Activated naive CD8-positive, alpha-beta T cell treated with anti-CD3 and anti-CD28 coated beads, Interleukin-2, amount 50 U/mL, for 16 hours (primary cell): ENCODE data around the gene TAS2R50.
"Not testable (repeated sequence)": the region's sequence is repeated elsewhere in the genome, so short reads cannot be mapped to it uniquely, and the experiment has no call there.

Experiments
- DNase-seq: peaks from one replicate; pipeline ENCODE4 v3.0.0-alpha.2; 2020; ENCODE audit warnings: low read depth, low spot score

The TAS2R50 gene, protein sequence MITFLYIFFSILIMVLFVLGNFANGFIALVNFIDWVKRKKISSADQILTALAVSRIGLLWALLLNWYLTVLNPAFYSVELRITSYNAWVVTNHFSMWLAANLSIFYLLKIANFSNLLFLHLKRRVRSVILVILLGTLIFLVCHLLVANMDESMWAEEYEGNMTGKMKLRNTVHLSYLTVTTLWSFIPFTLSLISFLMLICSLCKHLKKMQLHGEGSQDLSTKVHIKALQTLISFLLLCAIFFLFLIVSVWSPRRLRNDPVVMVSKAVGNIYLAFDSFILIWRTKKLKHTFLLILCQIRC

DNA sequence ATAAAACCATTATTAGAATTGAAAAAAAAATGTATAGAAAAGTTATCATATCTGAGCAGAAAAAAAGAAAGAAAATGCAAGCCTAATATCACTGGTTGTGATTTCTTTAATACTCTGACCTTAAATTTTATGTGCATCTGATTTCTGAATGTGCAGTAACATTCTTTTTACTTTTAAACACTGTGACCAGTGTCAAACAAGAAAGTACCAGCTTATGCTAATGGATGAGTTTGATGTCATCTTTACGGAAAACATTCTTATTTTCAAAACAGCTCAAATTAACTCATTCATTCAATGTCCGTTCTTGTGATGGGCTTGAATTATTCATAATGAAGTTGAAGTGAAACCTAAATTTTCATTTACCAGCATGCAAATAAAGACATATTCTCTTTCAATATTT lies at the start of gene TAS2R50:
Gene TAS2R50, minus strand, starts transcription at position 101 of the 400 bp plus-strand sequence. Its CDS starts 52 bp downstream, at position 49.
- no peak for DNase-seq

DNA sequence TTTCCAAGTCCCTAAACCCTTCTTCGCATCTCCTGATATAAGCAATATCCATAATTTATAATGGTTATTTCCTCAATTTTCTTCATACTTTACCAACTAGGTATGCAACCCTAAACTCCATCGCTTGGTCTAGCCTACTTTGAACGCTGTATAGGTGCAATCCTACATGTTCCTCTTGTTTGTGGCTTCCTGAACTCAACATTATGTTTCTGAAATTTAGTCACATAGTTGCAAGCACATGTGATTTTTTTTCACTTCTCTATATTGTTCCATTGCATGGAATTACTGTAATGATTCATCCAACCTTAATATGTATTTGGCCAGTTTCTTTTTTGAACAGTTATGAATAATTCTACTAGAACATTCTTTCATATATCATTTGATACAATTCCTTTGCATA lies 47.2 kb upstream of the TAS2R50 start:
- DNase-seq = not testable (repeated sequence)

DNA sequence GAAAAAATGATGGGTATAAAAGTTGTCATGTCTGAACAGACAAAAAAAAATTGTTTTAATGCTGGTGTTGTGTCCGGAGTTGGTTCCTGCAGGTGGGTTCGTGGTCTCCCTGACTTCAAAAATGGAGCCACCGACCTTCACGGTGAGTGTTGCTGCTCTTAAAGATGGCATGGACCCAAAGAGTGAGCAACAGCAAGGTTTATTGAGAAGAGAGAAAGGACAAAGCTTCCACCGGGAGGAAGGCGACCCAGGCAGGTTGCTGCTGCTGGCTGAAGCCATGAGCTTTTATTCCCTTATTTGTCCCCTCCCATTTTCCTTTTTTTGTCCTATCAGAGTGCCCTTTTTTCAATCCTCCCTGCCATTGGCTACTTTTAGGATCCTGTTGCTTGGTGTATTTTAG lies 44.6 kb upstream of the TAS2R50 start, which contains the start of gene TAS2R31:
Gene TAS2R31, minus strand, starts transcription at position 101 of the 400 bp plus-strand sequence. Its CDS starts 72 bp downstream, at position 29.
- no peak for DNase-seq

DNA sequence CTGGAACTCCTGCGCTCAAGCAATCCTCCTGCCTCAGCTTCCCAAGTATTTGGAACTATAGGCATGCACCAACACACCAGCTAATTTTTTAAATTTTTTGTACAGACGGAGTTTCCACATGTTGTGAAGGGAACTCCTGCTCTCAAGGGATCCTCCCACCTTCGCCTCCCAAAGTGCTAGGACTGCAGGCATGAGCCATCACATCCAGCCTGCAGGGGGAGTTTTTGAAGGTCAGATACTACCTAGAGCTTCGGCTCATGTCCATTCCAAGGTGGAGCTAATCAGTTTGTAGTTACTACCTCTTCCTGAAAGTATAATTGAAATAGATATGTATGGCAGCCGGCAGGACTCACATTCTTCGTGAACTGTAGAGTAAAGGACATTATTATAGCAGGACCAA lies 39.4 kb upstream of the TAS2R50 start:
- no peak for DNase-seq

DNA sequence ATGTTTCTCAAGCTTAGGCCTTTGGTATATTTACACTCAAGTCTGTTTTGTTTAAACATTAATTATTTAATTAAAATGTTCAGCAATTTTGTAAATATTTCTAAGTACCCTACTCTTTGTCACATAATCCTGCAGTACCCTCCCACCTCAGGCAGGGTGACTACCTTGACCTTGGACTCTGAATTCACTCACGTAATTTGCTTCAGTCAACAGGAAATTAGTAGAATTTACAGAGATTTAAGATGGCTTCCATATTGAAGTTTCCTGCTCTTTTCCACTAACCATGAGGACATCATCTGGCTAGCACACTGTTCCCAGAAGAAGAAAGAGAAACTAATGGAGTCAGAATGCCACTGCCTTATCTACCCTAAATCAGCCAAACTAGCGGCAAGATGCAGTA lies 36.7 kb upstream of the TAS2R50 start:
- DNase-seq = no peak

DNA sequence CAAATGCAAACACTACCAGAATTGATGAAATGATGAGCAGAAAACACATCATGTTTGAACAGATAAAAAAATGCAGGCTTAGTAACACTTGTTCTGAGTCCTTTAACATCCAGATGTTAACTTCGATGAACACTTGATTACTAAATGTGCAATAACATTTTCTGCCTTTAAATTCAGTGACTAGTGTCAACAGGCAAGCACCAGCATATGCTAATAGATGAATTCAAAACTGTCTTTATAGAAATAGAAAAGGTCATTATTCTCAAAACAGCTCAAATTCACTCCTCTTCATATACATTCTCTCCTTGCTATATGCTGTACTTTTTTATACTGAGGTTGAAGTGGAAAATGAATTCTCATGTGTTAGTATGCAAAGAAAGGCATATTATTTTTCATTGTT lies 35.8 kb upstream of the TAS2R50 start, which contains the start of gene TAS2R19:
Gene TAS2R19, minus strand, starts transcription at position 101 of the 400 bp plus-strand sequence. Its CDS starts 49 bp downstream, at position 52.
- DNase-seq = no peak

DNA sequence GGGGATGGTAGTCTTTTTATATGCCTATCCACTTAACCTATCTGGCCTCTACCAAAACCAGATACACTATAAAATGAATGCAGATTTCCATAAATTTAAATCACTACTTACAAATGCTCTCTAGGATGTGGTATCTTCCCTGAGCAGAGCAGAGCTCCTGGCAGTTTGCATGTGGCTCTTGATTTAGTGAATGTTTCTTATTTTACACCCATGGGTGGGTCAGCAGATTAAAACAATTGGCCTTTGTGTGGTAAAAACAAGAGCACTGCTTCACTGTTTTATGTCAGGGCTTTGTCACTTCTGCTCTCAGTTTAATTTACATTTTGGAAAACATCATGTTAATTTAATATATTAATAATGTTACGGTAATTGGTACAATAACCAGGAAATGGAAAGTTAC lies 30.2 kb upstream of the TAS2R50 start:
- no peak for DNase-seq

DNA sequence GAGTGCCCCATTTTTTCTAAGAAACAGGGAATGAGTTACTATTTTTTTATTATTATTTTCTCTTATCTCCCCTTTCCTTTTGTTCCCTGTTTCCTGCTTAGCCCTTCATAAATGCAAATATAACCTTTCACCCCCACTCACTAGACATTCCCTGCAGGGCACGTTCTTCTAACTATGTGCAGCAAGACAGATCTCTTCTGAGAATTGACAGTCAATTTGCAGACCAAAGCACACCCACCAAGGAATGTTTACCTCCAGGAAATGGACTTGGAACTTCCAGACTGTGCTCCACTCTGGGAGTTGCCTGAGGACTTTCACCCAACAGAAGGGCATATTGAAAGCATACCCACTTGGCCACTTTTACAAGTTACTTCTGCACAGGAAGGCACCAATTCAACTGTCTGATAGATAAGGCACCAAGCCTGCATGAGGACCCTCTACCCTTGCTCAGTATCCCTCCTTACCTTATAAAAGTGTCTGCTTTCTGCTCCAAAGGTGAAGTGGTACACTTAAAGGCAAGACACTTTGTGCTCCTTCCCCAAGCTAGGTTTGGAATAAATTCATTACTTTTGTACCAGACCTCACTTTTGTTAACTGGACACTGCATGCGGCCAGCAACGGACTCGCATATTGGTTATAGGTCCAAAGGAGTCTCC lies 29.2 kb upstream of the TAS2R50 start:
- no peak for DNase-seq

DNA sequence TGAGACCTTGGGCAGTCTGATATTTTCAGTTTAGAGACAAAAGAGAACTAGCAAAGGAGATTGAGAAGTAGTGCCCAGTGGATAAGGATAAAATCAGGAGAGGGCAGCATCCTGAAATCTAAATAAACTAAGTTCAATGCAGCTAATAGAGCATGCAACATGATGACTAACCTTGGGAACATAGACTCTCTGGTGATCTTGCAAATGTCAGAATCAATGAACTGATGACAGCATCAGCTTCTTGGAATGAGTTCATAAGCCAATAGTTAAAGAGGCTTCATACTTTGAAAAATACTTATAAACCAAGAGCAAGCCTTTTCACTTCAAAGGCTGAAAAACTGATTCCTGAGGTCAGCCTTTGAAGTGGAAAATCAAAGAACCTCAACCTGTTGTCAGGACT lies 27.5 kb upstream of the TAS2R50 start:
- no peak for DNase-seq

DNA sequence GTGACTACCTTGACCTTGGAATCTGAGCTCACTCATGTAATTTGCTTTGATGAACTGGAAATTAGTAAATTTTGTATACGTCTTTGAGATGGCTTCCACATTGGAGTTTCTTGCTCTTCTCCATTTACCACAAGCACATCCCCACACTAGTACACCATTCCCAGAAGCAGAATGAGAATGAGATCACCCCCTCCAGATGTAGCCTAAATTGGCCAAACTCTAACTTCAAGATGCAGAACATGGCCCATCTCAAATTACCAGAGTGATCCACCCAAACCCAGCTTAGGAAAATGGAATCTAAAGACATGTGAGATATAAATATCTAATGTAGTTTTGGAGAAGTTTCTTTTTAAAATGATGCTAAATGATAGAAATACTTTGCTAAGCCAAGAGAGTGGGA lies 20.9 kb upstream of the TAS2R50 start:
- no peak for DNase-seq

DNA sequence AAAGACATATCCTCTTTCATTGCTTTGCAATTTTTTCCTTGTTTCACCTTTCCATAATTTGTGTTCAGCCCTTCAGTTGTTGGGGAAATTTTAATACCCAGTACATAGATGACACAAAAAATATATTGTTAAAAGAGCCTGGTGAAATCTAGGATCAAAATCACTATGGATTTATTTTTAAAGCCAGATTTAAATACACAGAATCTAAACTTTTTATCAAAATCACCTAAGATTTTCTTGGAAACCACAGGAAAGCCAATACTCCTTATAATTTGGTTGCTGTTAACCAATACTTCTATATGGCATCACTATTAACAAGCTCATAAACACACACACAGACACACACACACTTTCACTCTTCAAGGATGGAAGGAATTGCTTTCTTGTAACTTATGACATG lies 11.5 kb upstream of the TAS2R50 start, which contains the start of gene TAS2R20:
Gene TAS2R20, minus strand, starts transcription at position 101 of the 400 bp plus-strand sequence. CDS start 429 bp downstream, outside the sequence.
- no peak for DNase-seq

DNA sequence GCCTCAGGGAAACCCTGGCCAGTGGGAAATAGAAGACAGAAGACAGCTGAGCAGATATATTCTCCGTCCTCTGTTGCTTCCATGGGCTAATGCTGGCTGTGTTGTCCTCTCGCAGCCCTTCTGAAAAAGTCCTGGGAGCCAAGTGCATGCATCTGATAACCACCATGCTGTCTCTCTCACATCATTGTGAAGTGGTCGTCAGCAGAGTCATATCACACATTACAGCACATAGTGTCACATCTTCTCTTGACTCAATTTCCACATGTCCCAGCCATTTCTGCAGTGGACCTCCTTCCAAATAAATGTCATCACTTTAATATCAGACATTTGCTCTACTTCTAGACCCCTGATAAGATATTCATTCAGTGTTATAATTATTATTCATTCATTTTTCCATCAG lies 7.6 kb upstream of the TAS2R50 start:
- no peak for DNase-seq

DNA sequence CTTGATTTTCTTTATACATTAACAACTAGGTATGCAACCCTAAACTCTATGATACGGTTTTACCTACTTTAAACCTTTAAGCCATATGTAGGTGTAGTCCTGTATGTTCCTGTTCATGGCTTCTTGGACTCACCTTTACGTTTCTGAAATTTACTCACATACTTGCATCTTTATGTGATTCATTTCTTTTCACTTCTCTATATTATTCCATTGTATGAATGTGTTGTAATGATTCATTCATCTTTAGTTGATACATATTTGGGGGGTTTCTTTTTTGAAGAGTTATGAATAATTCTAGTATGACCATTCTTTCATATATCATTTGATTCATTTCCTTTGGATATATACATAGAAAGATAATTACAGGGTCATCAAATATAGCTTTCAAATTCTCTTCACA lies 2.4 kb upstream of the TAS2R50 start:
- DNase-seq = no peak

DNA sequence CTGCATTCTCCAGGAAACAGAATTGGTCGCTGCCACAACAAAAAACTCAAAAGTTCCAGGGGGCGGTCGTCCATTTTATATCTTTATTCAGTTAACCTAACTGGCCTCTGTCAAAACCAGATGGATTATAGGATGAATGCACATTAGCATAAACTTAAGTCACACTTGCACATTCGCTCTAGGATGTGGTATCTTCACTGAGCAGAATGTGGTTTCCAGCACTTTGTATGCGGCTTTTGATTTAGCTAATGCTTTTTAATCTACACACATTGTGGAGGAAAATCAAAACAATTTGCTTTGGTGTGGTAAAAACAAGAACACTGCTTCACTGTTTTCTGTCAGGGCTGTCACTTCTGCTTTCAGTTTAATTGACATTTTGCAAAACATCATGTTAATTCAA lies 4.5 kb downstream of the TAS2R50 start:
- DNase-seq = no peak

DNA sequence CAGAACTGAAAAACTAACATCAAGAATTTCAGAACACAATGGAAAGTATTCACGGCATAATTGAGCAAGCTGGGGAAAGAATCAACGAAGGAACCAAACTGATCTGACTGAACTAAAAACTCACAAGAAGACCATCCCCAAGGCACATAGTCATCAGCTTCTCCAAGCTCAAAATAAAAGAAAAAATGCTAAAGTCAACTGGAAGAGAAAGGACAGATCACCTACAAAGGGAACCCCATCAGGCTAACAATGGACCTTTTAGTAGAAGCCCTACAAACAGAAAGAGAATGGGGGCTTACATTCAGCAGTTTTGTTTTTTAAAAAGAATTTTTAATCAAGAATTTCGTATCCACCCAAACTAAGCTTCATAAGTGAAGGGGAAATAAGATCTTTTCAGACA lies 11.7 kb downstream of the TAS2R50 start:
- no peak for DNase-seq

DNA sequence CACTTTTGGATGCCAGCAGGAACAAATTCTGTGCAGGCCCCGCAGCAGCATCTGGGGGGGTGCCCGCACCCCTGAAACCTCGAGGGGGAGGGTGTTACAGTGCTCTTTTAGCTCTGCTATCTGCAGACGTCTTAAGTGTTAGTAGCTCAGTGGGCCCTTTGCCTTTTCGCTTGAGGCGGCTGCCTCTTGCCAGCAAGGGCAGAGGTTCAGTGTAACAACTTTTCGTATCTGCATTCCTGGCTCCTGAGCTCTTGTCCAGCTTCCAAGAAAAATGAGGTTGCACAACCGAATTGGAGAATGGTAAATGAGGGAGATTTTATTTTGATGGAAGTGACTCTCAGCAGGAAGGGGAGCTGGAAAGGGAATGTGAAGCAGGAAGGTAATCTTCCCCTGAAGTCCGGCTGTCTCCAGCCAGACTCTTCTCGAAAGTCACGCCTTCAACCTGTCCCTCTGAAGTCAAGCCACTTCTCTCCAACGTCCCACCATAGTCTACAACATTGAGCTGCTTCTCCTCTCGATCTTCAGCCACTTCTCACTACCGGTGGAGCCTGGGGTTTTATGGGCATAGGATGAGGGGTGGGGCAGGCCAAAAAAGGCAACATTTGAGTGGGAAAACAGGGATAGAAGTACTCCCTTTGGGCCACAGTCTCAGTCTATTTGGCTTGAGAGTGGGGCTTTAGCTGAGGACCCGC lies 17.8 kb downstream of the TAS2R50 start:
- DNase-seq = no peak

DNA sequence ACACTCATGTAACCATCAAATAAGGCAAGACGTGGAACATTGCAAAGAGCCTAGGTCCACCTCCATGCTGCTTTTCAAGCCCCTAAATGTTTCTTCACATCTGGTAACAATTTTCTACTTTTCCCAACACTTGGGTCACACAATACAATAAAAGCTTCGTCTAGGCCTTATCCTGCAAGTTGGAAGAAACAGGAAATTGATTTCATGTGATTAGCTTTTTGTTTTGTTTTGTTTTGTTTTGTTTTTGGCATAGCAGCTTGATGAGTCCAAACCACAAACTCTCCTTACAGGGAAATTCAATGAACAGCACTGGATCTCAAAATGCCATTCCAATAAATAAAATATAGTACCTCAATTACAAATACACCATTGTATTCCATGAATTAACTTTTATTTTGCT lies 19.3 kb downstream of the TAS2R50 start:
- no peak for DNase-seq

DNA sequence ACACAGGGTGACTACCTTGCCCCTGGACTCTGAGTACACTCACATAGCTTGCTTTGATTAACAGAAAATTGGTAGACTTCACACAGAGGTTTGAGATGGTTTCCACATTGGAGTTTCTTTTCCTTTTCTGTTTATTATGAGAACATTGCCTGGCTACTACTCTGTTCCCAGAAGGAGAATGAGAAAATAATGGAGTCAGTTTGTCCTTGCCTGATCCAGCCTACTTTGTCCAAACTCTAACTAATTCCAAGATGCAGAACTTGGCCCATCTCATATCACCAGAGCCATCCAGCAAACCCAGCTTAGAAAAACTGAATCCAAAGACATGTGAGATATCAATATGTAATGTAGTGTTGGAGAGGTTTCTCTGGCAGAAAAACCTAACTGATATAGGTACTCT lies 20.4 kb downstream of the TAS2R50 start:
- DNase-seq = no peak

DNA sequence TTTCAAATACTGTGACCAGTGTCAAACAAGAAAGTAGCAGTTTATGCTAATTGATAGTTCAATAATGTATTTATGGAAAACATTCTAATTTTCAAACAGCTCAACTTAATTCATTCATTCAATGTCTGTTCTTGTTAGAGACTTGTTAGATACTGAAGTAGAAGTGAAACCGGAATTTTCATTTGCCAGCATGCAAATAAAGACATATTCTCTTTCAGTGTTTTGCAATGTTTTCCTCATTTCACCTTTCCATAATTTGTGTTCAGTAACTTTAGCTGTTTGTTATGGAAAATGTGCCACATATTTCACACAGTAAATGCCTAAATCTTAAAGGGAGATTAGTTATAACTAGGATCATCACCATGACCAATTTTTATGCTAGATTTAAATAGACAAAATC lies 21.2 kb downstream of the TAS2R50 start:
- DNase-seq = no peak

DNA sequence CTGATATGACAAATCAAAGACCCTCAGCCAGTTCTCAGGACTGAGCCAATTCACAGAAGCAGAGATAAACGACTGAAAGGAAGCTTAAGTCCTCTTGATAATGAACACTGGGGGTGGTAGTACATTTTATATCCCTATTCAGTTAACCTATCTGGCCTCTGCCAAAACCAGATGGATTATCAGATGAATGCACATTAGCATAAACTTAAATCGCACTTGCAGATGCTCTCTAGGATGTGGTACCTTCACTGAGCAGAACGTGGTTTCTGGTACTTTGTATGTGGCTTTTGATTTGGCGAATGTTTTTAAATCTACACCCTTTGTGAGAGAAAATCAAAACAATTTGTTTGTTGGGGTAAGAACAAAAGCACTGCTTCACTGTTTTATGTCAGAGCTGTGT lies 26.5 kb downstream of the TAS2R50 start:
- DNase-seq = no peak

DNA sequence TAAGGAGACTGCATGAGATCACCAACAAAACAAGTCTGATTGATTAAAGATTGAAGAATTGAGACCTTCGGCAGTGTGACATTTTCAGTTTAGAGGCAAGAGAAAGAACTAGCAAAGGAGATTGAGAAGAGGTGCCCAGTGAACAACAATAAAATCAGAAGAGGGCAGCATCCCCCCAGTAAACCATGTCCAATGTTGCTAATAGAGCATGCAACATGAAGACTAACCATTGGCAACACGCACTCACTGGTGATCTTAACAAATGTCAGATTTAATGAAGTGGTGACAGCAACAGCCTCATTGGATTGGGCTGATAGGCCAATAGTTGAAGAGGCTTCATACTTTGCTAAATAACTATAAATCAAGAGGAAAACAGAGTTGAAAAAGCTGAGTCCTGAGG lies 26.9 kb downstream of the TAS2R50 start:
- no peak for DNase-seq

DNA sequence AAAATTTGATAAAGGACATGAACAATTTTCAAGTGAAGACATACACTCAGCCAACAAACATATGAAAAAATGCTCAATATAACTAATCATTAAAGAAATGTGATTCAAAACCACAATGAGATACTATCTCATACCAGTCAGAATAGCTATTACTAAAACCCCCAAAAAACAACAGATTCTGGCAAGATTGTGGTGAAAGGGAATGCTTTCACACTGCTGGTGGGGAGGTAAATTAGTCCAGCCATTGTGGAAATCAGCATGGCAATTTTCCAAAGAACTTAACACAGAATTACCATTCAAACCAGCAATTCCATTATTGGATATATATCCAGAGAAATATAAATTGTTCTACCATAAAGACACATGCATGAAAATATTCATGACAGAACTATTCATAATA lies 29.0 kb downstream of the TAS2R50 start:
- DNase-seq = no peak

DNA sequence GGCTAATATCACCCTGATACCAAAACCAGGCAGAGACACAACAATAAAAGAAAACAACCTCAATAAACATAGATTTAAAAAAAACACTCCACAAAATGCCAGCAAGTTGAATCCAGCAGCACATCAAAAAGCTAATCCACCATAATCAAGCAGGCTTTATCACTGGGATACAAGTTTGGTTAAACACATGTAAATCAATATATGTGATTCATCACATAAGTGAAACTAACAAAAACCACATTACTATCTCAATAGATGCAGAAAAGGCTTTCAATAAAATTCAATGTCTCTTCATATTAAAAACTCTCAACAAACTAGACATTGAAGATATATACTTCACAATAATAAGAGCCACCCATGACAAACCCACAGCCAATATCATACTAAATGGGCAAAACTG lies 30.6 kb downstream of the TAS2R50 start:
- no peak for DNase-seq
